ENCODE measurements around the gene CDK8.

The CDK8 gene

DNA sequence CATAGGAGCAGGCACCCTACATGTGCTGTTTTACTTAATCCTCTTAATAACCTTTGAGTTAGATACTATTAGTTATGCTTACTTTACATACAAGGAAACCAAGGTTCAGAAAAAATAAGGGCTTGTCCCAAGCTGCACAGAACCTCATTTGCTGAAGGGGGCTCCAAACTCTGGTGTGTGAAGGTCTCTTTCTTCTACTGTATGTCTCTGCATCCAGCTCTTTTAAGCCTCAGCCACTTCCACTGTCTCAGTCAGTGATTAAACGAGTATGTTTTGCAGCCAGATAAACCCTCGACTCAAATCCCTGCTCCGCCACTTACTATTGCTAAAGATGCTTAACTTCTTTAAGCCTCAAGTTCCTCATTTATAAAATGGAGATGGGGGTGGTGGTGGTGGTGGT, 191.2 kb downstream of the CDK8 start:
- no peaks in the 10 kb centered on the region for H3K4me1 ChIP-seq (ENCODE audit: control insufficient read depth, insufficient read depth, low read length, poor library complexity, severe bottlenecking)
- no peaks in the 10 kb centered on the region for H3K9me3 ChIP-seq (ENCODE audit: control insufficient read depth, low read length)
- H3K4me3 ChIP-seq (ENCODE audit: insufficient read depth, low read depth, low read length, poor library complexity, severe bottlenecking) = no peak overlapping the region
- DNase-seq = no peak
- no peak overlapping the region for H3K27ac ChIP-seq (ENCODE audit: insufficient read depth, low read length, poor library complexity, severe bottlenecking)
- H3K27me3 ChIP-seq (replicated peaks; ENCODE audit: control insufficient read depth, insufficient read depth, low read length, poor library complexity, severe bottlenecking) = no peaks in the 10 kb centered on the region
- H3K36me3 ChIP-seq (ENCODE audit: control insufficient read depth, insufficient read depth, low read length) = no peaks in the 10 kb centered on the region

GRCh38 chr13:26446751-26447150, 192.8 kb downstream of the CDK8 start:
- no peak for DNase-seq
- H3K27me3 ChIP-seq (replicated peaks; ENCODE audit: control insufficient read depth, insufficient read depth, low read length, poor library complexity, severe bottlenecking) = no peaks in the 10 kb centered on the region
- H3K36me3 ChIP-seq (ENCODE audit: control insufficient read depth, insufficient read depth, low read length) = no peaks in the 10 kb centered on the region
- no peaks in the 10 kb centered on the region for H3K9me3 ChIP-seq (ENCODE audit: control insufficient read depth, low read length)
- H3K4me1 ChIP-seq (ENCODE audit: control insufficient read depth, insufficient read depth, low read length, poor library complexity, severe bottlenecking) = no peaks in the 10 kb centered on the region
- no peak overlapping the region for H3K27ac ChIP-seq (ENCODE audit: insufficient read depth, low read length, poor library complexity, severe bottlenecking)
- no peak overlapping the region for H3K4me3 ChIP-seq (ENCODE audit: insufficient read depth, low read depth, low read length, poor library complexity, severe bottlenecking)

DNA sequence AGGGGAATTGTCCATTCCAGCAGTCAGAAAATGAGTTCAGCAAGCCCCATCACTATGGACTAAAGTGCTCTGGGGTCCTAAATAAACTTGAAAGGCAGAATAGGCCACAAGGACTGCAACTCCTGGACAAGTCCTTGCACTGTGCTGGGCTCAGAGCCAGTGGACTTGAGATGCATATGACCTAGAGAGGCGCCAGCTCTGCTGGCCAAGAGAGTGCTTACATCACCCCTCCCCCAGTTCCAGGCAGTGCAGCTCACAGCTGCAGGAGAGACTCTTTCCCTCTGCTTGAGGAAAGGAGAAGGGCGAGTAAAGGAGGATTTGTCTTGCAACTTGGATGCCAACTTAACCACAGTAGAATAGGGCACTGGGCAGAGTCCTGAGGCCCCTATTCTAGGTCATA, 194.1 kb downstream of the CDK8 start:
- Histone ChIP-seq H3K4me3 (ENCODE audit: insufficient read depth, low read depth, low read length, poor library complexity, severe bottlenecking) (no peak overlapping the region), H3K36me3 (ENCODE audit: control insufficient read depth, insufficient read depth, low read length) (no peaks in the 10 kb centered on the region), H3K4me1 (ENCODE audit: control insufficient read depth, insufficient read depth, low read length, poor library complexity, severe bottlenecking) (no peaks in the 10 kb centered on the region), H3K27me3 (replicated peaks; ENCODE audit: control insufficient read depth, insufficient read depth, low read length, poor library complexity, severe bottlenecking) (no peaks in the 10 kb centered on the region), H3K27ac (ENCODE audit: insufficient read depth, low read length, poor library complexity, severe bottlenecking) (no peak overlapping the region), H3K9me3 (ENCODE audit: control insufficient read depth, low read length) (no peaks in the 10 kb centered on the region)
- no peak for DNase-seq

DNA sequence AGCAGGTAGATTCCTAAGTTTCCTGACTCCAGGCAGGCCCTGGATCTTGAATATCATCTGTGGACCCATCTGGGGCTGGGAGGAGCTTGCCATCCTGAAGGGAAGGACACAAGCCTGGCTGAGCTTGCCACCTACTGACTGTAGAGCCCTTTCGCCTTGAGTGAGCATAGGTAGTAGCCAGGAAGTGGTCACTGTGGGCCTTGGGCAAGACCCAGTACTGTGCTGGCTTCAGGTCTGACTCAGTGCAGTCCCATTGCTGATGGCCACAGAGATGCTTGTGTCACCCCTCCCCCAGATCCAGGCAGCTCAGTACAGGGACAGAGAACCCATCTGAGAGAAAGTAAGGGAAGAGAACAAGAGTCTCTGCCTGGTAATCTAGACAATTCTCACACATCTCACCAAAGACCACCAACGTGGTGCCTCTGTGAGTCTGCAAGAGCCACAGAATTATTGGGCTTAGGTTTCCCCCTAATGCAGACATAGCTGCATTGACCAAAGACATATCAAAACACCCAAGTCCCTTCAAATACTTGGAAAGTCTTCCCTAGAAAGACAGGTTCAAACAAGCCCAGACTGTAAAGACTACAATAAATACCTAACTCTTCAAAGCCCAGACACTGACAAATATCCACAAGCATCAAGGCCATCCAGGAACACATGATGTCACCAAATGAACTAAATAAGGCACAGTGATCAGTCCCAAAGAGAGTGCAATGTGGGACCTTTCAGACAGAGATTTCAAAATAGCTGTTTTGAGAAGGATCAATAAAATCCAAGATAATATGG, 195.3 kb downstream of the CDK8 start:
- no peak for DNase-seq
- Histone ChIP-seq H3K9me3 (ENCODE audit: control insufficient read depth, low read length) (no peaks in the 10 kb centered on the region), H3K4me1 (ENCODE audit: control insufficient read depth, insufficient read depth, low read length, poor library complexity, severe bottlenecking) (no peaks in the 10 kb centered on the region), H3K4me3 (ENCODE audit: insufficient read depth, low read depth, low read length, poor library complexity, severe bottlenecking) (no peak overlapping the region), H3K36me3 (ENCODE audit: control insufficient read depth, insufficient read depth, low read length) (no peaks in the 10 kb centered on the region), H3K27ac (ENCODE audit: insufficient read depth, low read length, poor library complexity, severe bottlenecking) (no peak overlapping the region), H3K27me3 (replicated peaks; ENCODE audit: control insufficient read depth, insufficient read depth, low read length, poor library complexity, severe bottlenecking) (no peaks in the 10 kb centered on the region)
